Midbrain (tissue), 1 donor: ENCODE measurements around the gene LOXHD1.

Experiments
- DNase-seq: peaks from one replicate; lab custom pipeline; 2025; lab: John Stamatoyannopoulos, UW

Gene LOXHD1

DNA sequence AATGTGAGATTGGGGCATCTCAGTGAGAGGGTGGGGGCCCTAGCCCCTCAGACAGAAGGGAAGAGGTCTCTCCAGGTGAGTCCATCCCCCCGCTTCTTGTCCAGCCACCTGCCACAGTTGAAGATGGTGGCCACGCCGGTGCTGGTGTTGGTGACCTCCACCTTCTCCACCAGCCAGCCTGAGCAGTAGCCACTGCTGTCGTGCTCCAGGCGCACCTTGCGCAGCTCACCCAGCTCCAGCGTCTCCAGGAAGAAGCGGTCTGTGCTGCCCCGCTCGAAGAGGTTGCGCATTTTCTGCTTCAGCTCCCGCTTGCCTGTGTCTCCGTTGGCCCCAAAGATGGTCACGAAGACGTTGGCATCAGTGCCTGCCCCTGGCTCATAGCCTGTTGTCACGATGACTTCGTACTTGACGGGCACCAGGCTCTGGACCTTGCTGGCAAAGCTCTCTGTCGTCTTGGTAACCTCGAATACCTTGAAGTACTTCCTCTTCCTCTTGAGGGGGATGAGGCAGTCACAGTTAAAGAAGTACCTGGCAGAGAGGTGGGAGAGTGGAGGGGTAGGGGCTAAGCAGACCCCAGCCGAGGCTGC is 179.5 kb downstream of the LOXHD1 start:
- DNase-seq, result no peak

DNA sequence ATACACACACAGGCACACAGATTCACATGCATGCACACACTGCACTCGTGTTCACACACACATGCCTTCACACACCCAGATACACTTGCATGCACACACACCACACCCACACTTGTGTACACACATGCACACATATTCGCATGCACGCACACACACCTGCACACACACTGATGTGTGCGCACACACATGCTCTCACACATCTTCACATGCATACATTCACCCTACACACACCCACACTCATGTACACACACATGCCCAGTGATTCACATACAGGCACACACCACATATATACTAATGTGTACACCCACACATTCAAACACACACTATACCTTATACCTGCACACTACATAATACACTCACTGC is 181.6 kb downstream of the LOXHD1 start:
- no peak for DNase-seq

- no peak for DNase-seq
Observed at GRCh38 chr18:46474487-46475389, 182.3 kb downstream of the LOXHD1 start.

DNA sequence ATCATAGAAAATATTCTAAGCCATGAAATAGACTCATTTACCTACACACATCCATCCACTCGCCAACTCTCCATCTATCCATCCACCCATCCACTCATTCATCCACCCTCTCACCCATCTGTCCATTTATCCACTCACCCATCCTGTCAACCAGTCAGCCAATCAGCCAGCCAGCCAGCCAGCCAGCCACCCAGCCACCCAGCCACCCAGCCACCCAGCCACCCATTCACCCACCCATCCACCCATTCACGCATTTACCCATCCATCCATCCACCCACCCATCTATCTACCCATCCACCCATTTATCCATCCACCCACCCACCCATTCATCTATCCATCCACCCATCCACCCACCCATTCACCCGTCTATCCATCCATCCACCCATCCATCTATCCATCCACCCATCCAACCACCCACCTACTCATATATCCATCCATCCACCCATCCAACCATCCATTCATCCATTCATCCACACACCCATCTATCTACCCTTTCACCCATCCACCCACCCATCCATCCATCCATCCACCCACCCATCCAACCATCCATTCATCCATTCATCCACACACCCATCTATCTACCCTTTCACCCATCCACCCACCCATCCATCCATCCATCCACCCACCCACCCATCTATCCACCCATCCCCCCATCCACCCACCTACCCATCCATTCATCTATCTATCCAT is 185.1 kb downstream of the LOXHD1 start:
- DNase-seq, result no peak

DNA sequence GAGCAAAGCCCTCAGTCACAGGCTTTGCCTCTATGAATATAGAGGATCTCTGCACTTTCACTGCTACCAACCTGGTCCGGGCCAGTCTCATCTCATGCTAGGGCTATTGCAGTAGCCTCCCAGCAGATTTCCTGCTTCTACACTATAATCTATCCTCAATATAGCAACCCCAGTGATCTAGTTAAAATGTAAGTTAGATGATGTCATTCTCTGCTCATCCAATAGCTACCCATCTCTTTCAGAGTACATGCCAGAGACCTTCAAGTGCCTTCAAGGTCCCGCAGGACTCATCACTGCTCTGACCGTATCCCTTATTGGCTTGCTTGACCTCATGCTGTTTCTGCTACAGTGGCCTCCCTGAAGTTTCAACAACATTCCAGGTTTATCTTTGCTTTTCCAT is 186.3 kb downstream of the LOXHD1 start:
- DNase-seq, result no peak

DNA sequence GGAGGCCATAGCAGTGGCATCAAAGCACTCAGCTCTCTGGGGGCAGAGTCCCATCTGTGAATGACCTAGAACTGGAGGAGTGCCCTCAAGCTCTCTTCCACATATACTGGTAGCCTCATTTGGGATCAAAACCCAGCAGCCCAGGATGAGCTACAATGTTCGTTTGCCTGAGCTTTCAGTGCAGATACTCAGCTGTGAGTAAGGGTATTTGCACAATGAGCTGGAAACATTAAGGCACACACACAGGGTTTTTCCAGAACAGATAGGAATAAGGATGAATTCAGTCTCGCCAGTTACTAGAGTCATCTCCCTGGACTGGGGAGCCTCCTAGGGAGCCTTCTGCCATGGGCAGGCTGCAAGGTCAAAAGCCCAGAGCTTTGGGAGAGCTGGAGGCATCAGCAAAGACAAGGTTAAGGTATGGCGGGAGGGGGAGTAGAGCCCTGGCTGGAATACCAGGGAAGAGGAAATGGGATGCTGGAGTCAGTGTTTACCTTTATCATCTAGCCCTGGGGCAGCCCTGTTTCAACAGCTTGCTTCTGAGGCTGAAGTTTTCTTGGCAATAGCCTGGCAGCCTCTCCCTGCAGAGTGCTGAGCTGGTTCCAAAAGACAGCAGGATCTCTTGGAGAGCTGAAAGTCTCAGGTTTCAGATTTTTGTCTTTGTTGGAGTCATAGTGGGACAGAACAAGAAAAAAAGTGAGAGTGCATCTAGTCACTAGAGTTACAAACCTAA is 187.7 kb downstream of the LOXHD1 start:
- DNase-seq, result no peak

DNA sequence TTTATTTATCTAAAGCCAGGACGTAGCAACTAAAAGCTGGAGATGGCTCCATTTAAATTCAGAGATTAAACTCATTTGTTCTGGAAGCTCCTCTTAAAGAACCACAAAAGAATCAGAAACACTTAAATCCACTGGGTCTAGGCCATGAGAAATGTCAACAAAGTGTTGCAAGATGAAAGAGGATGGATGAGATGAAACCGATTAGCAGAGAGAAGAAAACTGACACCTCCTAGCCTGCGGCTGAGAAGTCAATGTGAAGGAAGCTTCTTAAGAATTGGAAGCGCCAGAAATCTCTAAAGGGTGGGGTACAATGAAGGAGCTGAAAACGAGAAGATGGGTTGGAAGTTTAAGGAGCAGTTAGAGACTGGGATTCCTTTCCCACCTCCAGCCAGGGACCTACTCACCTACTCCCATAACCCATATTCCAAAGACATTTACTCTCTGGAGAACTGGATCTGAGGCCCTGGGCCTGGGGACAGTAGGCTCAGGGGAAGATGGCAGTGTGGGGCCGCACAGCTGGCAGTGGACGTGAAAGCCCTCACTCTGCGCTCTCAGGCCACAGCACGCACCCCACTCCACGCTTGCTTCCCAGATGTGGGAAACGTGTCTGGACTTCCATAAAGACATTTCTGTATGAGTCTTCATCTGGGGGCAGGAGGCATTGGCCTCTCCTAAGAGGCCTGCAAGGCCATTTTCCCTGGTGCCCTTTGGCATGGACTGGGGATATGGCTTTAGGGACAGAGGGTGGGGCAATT is 188.4 kb downstream of the LOXHD1 start:
- no peak for DNase-seq

GRCh38 chr18:46466234-46467160 is 190.5 kb downstream of the LOXHD1 start:
- DNase-seq, result no peak

DNA sequence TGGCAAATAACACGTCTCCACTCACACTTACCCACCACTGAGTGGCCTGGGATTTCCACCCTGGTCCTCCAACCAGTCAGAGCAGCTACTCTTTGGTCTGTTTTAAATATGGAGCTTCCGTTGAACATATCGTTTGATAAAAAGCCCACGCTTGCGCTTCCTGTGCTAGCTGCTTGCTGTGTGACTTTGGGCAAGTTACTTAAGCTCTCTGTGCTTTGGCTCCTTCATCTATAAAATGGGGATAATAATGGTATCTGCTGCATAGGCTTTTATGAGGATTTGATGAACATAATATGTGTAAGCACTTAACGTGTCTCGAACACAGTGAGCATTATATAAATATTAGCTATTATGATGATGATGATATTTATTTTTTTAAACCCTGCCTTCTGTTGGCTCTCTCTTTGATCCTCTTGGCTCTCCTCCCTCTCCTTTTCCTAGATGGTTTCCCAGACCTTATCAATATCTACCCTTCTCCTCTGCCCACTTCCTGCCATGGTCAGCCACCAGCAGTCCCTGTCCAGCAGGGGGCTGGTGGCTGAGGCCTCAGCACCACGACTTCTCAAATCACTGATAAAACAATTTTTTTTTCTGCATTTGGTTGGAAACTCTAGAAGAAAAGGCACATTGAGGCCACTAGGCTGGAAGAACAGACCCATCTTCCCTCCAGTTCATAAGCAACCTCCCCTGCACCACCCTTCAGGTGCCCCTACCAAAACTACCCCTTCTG is 191.9 kb downstream of the LOXHD1 start:
- DNase-seq, result no peak

DNA sequence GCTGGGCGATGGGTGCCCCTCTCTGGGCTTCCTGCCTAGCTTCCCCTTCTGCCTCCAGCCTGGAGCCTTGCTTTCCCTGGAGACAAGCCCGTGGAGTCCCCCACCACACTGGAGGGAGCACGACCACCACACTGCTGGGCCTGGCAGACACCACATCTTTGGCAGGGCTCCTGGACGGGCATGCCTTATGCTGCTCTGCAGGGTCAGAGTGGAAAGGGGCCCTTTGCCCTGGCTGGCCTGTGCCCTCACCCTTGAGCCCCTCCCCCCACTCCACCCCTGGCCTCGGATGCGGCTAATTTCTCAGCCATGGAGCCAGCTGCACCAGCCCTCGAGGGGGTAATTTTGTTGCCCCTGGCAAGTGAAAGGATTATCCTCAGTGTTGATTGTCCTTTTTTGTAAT is 194.5 kb downstream of the LOXHD1 start:
- DNase-seq, result no peak

DNA sequence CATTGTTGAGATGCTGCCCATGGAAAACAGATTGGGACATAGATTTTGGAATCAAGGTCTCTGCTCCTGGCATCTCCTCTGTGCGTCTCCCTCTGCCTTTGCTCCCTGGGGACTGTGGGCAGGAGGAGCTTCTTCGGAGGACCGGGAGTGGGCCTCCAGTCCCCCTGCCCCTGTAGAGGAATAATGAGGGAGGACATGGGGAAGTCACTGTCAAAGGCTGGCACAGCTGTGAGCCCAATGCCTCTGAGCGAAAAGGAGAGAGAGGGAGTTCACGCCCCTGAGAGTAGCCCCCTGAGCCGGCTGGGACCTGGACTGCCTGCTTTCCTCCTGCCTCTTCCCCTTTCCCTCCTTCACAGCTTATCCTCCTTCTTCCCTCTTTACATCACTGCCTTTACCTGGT is 195.0 kb downstream of the LOXHD1 start:
- DNase-seq, result no peak

DNA sequence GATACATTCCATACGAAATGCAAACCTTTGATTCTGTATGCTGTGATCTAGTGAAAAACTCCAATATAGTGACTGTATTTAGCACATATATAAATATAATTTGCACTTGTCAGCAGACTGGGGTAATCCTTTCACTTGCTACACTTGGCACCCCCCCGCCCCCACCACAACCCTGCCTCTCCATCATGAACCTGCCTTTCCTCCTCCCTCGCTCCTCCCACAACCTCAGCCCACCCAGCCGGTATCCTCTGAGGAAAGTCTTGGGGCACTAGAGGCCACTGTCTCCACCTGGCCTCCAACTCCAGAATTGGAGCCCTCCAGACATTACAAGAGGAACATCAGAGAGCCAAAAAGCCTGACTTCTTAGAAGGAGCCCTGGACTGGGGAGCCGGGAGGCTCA is 196.3 kb downstream of the LOXHD1 start:
- no peak for DNase-seq

- DNase-seq, result no peak
Observed at GRCh38 chr18:46459789-46460455, 197.1 kb downstream of the LOXHD1 start.

DNA sequence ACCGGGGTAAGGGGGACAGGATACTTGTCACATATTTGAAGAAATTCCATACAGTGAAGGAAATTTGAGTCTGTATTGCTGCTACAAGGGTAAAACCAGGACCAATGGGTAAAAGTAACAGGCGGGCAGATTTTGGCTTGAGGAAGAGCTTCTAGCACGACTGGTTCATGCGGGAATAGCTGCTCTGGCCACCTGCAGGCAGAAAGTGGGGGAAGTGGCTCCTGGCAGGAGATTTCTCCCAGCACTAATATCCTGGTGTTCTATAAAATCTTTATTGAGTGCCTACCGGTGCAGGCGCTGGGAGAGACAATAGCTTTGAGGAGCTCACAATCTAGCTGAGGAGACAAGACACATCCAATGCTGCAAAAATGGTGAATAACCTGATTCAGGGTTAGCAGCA is 198.5 kb downstream of the LOXHD1 start:
- DNase-seq, result no peak

DNA sequence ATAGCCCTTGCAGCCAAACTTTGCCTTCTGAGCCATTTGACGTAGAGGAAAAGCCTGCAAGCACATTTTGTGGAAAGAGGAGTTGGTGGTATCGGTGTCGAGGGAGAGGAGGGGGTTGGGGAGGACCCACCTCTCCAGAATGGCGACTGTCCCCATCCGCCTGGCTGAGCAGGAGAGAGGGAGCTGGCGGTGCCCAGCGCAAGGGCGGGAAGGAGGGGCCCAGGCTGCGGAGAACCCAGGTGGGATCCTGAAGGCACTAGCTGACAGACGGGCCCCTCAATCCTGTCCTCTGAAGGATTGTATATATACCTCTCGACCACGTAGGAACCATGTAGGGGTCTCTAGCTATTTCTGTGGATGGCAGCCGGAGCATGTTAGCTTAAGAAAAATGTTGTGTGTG is 200.3 kb downstream of the LOXHD1 start:
- DNase-seq, result no peak

DNA sequence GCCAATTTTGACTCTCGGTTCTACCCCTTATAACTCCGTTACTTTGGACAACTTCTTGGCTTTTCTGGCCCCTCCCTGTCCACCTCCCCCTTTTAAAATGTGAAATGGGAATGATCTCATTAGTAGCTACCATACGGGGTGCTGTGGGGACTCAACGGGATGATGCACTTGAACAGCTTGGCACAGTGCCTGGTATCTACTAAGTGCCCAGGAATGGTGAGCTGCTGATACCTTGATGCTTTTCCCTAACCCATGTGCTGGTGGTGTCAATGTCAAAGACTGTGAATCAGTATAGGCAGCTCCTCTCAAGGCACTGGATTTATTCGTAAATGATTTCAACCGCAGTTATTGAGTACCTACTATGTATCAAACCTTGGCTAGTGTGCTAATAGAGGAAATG is 204.2 kb downstream of the LOXHD1 start:
- DNase-seq, result no peak

DNA sequence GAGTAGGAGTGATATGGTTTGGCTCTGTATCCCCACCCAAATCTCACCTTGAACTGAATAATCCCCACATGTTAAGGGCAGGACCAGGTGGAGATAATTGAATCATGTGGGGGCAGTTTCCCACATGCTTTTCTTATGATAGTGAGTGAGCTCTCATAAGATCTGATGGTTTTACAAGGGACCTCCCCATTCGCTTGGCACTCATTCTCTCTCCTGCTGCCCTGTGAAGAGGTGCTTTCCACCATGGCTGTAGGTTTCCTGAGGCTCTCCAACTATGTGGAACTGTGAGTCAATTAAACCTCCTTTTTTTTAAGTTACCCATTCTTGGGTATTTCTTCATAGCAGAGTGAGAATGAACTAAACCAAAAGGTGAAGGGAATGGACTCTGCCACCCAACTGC is 207.5 kb downstream of the LOXHD1 start:
- DNase-seq, result no peak

GRCh38 chr18:46449033-46449432 is 208.0 kb downstream of the LOXHD1 start:
- no peak for DNase-seq

- DNase-seq, result no peak
Observed at GRCh38 chr18:46448347-46448746, 208.7 kb downstream of the LOXHD1 start.
